ENCODE results near the gene CYP2B6. TPM values are rescaled to one million over a fixed set of nuclear protein-coding genes. Genes with fewer than 3 reads are reported as not detected.
"Not testable (repeated sequence)": the region's sequence is repeated elsewhere in the genome, so short reads cannot be mapped to it uniquely, and the experiment has no call there.

CYP2B6 gene
- total RNA-seq, 1 experiment from 2014 or later, result not detected

- no peak overlapping the region for H3K27ac Mint-ChIP-seq (ENCODE audit: low read depth, unreplicated experiment)
- peaks cover 74% of the 10 kb centered on the region for H3K27me3 Mint-ChIP-seq (ENCODE audit: insufficient read depth, unreplicated experiment)
- BruUV-seq (replicated peaks), result no TSS peak
- CTCF ChIA-PET, result interaction anchor here (0.7 to 3.0 kb wide), 3 partner anchors 20 to 167 kb away, joined by 3 to 25 read pairs (median 3); no protein-coding TSS in a partner anchor
- no peak for TF ChIP-seq CTCF (IDR thresholded peaks at IDR 0.05; ENCODE audit: unreplicated experiment)
- H3K4me1 Mint-ChIP-seq (ENCODE audit: insufficient read depth, unreplicated experiment), result no peaks in the 10 kb centered on the region
- intact Hi-C loops (cut with micrococcal nuclease), result loop anchor here (10.0 kb wide), 1 partner anchor 312 kb away; no protein-coding TSS in a partner anchor
- H3K36me3 Mint-ChIP-seq (ENCODE audit: insufficient read depth, unreplicated experiment), result no peaks in the 10 kb centered on the region
- no peaks in the 10 kb centered on the region for H3K9me3 Mint-ChIP-seq (ENCODE audit: unreplicated experiment)
- POLR2A ChIA-PET, result no interaction called here
- H3K4me3 Mint-ChIP-seq (ENCODE audit: unreplicated experiment), result no peak overlapping the region
- no peak for DNase-seq (ENCODE audit: unreplicated experiment)
Observed at GRCh38 chr19:40976724-40977123, 14.4 kb upstream of the CYP2B6 start.

- CTCF ChIA-PET, result interaction anchor here (0.6 to 0.7 kb wide), 3 partner anchors 59 to 165 kb away, joined by 3 to 5 read pairs (median 4); no protein-coding TSS in a partner anchor
- H3K4me3 Mint-ChIP-seq (ENCODE audit: unreplicated experiment); H3K27ac Mint-ChIP-seq (ENCODE audit: low read depth, unreplicated experiment); DNase-seq (ENCODE audit: unreplicated experiment); POLR2A ChIA-PET; H3K9me3 Mint-ChIP-seq (ENCODE audit: unreplicated experiment); H3K36me3 Mint-ChIP-seq (ENCODE audit: insufficient read depth, unreplicated experiment); H3K4me1 Mint-ChIP-seq (ENCODE audit: insufficient read depth, unreplicated experiment); BruUV-seq (replicated peaks): not testable (repeated sequence)
- intact Hi-C loops (cut with micrococcal nuclease), result loop anchor here (10.0 kb wide), 1 partner anchor 315 kb away; no protein-coding TSS in a partner anchor
- H3K27me3 Mint-ChIP-seq (ENCODE audit: insufficient read depth, unreplicated experiment), result peaks cover 76% of the 10 kb centered on the region
Observed at GRCh38 chr19:40979759-40980158, 11.3 kb upstream of the CYP2B6 start.

- H3K36me3 Mint-ChIP-seq (ENCODE audit: insufficient read depth, unreplicated experiment); H3K4me1 Mint-ChIP-seq (ENCODE audit: insufficient read depth, unreplicated experiment); BruUV-seq (replicated peaks); H3K9me3 Mint-ChIP-seq (ENCODE audit: unreplicated experiment); CTCF ChIA-PET; H3K27ac Mint-ChIP-seq (ENCODE audit: low read depth, unreplicated experiment); DNase-seq (ENCODE audit: unreplicated experiment); H3K4me3 Mint-ChIP-seq (ENCODE audit: unreplicated experiment); POLR2A ChIA-PET; intact Hi-C loops (cut with micrococcal nuclease): not testable (repeated sequence)
- H3K27me3 Mint-ChIP-seq (ENCODE audit: insufficient read depth, unreplicated experiment), result peaks cover 68% of the 10 kb centered on the region
Observed at GRCh38 chr19:40980743-40981442, 10.2 kb upstream of the CYP2B6 start.

- intact Hi-C loops (cut with micrococcal nuclease), result no loop called here
- DNase-seq (ENCODE audit: unreplicated experiment), result no peak
- peaks cover 68% of the 10 kb centered on the region for H3K27me3 Mint-ChIP-seq (ENCODE audit: insufficient read depth, unreplicated experiment)
- ChIA-PET POLR2A (no interaction called here), CTCF (no interaction called here)
- no peaks in the 10 kb centered on the region for H3K9me3 Mint-ChIP-seq (ENCODE audit: unreplicated experiment)
- no peaks in the 10 kb centered on the region for H3K4me1 Mint-ChIP-seq (ENCODE audit: insufficient read depth, unreplicated experiment)
- BruUV-seq (replicated peaks), result no TSS peak
- peaks cover 7% of the 10 kb centered on the region for H3K36me3 Mint-ChIP-seq (ENCODE audit: insufficient read depth, unreplicated experiment)
- no peak overlapping the region for H3K27ac Mint-ChIP-seq (ENCODE audit: low read depth, unreplicated experiment)
- no peak overlapping the region for H3K4me3 Mint-ChIP-seq (ENCODE audit: unreplicated experiment)
- no peak for TF ChIP-seq CTCF (IDR thresholded peaks at IDR 0.05; ENCODE audit: unreplicated experiment)
Observed at GRCh38 chr19:40981591-40981990, 9.5 kb upstream of the CYP2B6 start.

GRCh38 chr19:40982594-40983101 is 8.4 kb upstream of the CYP2B6 start:
- H3K4me3 Mint-ChIP-seq (ENCODE audit: unreplicated experiment), result no peak overlapping the region
- intact Hi-C loops (cut with micrococcal nuclease), result no loop called here
- BruUV-seq (replicated peaks), result no TSS peak
- no peaks in the 10 kb centered on the region for H3K4me1 Mint-ChIP-seq (ENCODE audit: insufficient read depth, unreplicated experiment)
- CTCF ChIA-PET, result interaction anchor here (0.6 to 1.7 kb wide), 2 partner anchors 8 to 149 kb away, joined by 3 to 5 read pairs; no protein-coding TSS in a partner anchor
- DNase-seq (ENCODE audit: unreplicated experiment), result no peak
- H3K27me3 Mint-ChIP-seq (ENCODE audit: insufficient read depth, unreplicated experiment), result peaks cover 69% of the 10 kb centered on the region
- H3K36me3 Mint-ChIP-seq (ENCODE audit: insufficient read depth, unreplicated experiment), result peaks cover 7% of the 10 kb centered on the region
- POLR2A ChIA-PET, result interaction anchor here (0.5 kb wide), 1 partner anchor 72 kb away, joined by 3 read pairs; no protein-coding TSS in a partner anchor
- H3K9me3 Mint-ChIP-seq (ENCODE audit: unreplicated experiment), result no peaks in the 10 kb centered on the region
- no peak overlapping the region for H3K27ac Mint-ChIP-seq (ENCODE audit: low read depth, unreplicated experiment)
- no peak for TF ChIP-seq CTCF (IDR thresholded peaks at IDR 0.05; ENCODE audit: unreplicated experiment)
